ENCODE results near the gene PAQR7. TPM values are rescaled to one million over a fixed set of nuclear protein-coding genes. Genes with fewer than 3 reads are reported as not detected.
A peak's percentile ranks its signal among the peaks of the same experiment; 100 is the strongest.
"Not testable (repeated sequence)": the region's sequence is repeated elsewhere in the genome, so short reads cannot be mapped to it uniquely, and the experiment has no call there.

Gene PAQR7
- total RNA-seq, 1 experiment from 2014 or later: 7.9 TPM

GRCh38 chr1:25847929-25848328 lies 27.6 kb downstream of the PAQR7 start:
- no peak for DNase-seq (ENCODE audit: low read depth)

DNA sequence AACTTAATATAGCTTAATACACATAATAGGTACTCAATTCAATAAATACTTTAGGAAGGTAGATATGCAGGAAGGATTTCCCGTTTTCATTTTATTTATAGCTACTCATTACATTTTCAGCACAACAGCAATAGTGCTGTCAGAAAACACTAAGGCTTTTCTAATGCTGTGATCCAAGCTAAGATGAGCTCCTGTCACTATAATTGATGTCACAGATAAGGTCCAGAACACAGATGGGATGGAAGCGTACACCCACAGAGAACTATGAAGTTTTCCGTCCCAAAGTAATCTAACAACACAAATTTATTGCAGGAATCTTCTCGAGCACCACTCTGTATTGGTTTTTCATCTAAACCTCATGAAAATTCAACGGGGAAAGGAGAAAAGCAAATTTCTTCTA lies 29.8 kb downstream of the PAQR7 start:
- DNase-seq (ENCODE audit: low read depth): no peak

DNA sequence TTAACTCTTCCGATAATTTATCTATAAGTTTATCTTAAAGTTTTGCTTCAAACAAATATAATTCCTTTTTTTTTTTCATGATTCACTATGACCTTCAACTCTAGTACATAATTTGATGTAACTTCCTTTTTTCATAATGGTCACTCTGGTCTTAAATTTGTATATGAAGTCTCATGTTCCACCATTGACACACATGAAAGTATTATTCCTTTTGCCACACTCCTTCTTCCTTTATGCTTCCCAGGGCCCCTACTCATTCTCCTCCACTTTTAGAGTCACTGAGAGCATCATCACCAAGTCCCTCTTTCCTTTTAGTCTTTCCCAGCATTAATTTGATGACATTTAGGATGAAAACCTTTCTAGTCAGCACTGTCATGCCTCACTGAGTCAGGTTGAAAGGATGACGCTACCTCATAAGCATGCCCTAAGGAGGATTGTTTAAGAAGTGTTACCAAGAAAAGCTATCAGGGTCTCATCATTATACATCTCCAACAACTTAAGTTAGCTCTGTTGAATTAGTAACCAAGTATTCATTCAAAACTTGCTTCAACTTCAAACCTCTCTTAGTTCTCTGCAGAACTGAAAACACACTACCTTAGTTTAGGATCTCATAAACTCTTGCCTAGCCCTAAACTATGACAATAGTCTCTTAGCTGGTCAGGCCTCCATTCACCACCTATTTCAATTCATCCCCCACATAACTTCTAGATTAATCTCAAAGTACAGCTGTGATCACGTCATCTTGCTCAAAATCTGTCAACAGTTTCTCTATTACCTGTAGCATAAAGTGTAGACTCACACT lies 30.8 kb downstream of the PAQR7 start:
- DNase-seq (ENCODE audit: low read depth): no peak

- DNase-seq (ENCODE audit: low read depth): no peak
Observed at GRCh38 chr1:25843483-25843882, 32.0 kb downstream of the PAQR7 start.

DNA sequence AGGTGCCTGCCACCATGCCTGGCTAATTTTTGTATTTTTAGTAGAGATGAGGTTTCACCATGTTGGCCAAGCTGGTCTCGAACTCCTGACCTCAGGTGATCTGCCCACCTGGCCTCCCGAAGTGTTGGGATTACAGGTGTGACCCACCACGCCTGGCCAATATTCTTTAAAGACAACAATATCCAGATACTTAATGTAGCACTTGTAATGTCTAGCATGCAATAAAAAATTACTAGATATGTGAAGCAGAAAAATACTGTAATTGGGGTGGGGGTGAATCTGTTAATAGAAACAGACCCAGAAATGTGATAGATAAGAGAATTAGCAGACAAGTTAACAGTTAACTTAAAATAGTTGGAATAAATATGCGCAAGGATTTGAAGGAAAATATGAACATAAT lies 35.7 kb downstream of the PAQR7 start:
- not testable (repeated sequence) for DNase-seq (ENCODE audit: low read depth)

GRCh38 chr1:25837262-25837875 lies 38.1 kb downstream of the PAQR7 start:
- DNase-seq (ENCODE audit: low read depth): no peak

DNA sequence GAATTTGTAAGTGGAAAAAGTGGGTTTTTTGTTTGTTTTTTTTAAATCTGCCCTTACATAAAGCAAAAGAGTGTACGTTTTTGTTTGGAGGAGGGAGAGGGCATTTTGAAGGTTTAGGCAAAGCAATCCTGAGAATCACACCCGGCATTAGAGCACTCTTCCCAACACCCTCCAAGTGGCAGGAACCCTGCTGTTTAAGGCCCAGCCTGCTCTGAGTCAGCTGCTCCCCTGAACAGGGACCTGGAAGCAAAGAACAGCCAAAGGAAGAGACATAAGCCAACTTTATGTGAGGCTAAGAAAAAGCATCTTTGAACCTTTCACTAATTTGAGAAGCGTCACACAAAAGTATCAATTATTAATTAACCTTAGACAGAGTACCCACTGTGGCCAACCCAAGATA lies 38.8 kb downstream of the PAQR7 start:
- DNase-seq (ENCODE audit: low read depth): no peak

- no peak for DNase-seq (ENCODE audit: low read depth)
Observed at GRCh38 chr1:25834894-25835293, 40.6 kb downstream of the PAQR7 start.

- DNase-seq (ENCODE audit: low read depth): no peak
Observed at GRCh38 chr1:25833158-25833557, 42.4 kb downstream of the PAQR7 start.

DNA sequence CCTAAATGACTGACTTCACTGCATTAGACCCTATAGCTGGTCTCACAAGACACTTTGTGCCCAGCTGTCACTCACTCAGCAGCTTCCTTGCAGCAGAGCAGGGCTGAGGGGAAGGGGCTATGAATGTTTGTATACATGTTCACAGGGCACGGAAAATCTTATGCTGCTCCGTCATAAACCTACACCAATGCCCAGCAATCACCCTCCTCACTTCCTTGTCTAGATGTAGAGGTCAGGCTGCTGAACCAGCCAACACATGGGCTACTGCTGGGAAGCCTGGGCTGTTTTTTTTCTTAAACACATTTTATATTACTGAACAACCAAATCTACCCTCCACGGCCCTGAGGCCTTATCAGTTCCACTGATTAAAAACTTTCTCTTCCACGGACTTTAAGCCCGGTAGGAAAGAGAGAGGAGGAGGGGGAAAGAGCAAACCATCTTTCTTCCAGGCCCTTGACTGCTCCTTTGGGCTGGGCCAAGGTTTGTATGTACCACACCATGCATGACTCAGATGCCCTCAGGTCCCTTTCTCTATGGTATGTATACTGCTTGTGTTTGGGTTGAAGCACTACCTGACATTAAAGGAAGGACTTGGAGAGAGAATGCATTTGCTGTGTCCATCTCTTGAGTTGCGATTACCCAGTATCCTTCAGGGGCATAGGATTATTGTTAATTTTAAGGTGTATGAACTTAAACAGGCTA lies 43.0 kb downstream of the PAQR7 start:
- DNase-seq (ENCODE audit: low read depth): no peak

- DNase-seq (ENCODE audit: low read depth): no peak
Observed at GRCh38 chr1:25831569-25832196, 43.8 kb downstream of the PAQR7 start.

GRCh38 chr1:25829046-25829445 lies 46.5 kb downstream of the PAQR7 start:
- DNase-seq (ENCODE audit: low read depth): no peak

GRCh38 chr1:25828491-25828890 lies 47.0 kb downstream of the PAQR7 start:
- no peak for DNase-seq (ENCODE audit: low read depth)

GRCh38 chr1:25826571-25826970 lies 48.9 kb downstream of the PAQR7 start:
- DNase-seq (ENCODE audit: low read depth): no peak

DNA sequence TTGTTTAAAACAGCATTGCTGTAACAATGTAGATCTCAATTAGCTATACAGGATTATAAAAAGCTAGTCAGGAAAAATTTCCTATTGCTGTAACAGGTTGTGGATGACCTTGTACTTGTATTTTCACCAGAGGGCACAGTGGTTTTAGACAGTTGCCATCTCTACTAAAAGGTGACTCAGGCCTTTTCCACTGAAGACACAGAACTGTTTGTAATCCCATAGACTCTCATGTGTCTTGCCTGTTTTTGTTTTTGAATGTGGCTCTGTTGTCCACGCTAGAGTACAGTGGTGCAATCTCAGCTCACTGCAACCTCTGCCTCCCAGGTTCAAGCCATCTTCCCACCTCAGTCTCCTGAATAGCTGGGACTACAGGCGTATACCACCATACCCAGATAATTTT lies 49.9 kb downstream of the PAQR7 start:
- DNase-seq (ENCODE audit: low read depth): no peak

DNA sequence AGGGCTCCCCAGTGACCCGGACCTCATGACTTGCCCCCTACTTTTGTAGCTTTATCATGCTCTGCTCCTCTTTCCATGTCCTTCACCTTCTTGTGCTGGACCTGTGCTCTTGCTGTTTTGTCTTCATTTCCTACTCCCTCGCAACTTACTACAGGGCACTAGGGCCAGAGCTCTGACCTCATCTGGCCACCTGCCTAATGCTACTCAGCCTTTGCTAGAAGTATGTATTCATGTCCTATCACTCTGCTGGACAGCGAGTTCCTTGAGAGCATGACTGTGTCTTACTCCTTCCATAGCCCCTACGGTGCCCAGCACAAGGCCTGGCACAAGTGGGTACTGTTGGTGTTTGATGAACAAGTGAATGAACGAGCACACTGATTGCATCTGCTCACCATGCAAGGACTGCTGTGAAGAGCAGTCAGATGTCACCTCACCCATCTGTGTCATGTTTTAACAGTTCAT lies 53.8 kb downstream of the PAQR7 start:
- DNase-seq (ENCODE audit: low read depth): no peak

- DNase-seq (ENCODE audit: low read depth): no peak
Observed at GRCh38 chr1:25821112-25821476, 54.4 kb downstream of the PAQR7 start.

GRCh38 chr1:25820247-25821111 lies 55.0 kb downstream of the PAQR7 start:
- DNase-seq (ENCODE audit: low read depth): peak; percentile 67

DNA sequence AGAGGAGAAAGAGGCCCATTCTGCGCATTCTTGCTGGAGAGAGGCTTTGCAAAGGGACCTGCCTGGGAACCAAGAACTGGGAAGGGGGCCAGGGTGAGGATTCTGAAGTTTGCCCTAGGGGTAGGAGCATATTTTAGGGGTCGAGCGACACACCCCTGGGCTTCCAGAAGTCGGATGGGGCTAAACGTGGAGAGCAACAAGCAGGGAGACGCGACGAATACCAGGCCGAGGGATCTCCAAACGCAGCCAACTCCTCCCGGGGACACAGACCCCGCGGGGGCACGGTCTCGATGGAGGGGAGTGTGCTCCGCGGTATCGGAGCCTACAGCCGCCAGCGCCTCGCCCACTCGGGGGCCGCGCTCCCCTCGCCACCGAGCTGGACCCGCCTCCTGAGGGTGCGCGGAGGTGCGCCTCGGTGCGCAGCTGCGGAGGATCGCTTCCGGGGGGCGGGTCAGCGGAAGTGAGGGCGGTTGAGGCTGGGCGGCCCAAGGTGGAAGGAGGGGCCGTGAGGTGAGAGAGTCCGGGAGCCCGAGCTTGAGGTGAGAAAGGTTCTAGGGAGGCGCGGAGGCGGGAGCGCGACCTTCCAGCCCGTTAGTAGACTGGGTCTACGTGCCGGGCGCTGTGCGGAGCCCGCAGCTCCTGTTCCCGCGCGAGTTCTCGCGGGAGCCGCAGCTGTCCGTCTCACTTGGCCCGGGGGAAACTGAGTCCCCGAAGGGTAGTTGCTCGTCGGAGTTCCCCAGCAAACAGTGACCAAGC lies 55.8 kb downstream of the PAQR7 start, which contains the start of gene MTFR1L:
Gene MTFR1L (plus strand): TSS at position 464 of the 756 bp plus-strand sequence. CDS start 3,151 bp downstream, outside the sequence.
- peak; percentile 90 for DNase-seq (ENCODE audit: low read depth)

- DNase-seq (ENCODE audit: low read depth): no peak
Observed at GRCh38 chr1:25818569-25818968, 56.9 kb downstream of the PAQR7 start.

Measured in Daoy (cell line).